IPS DF 6.9 (cell line): ENCODE results near the gene SORCS2.

ENCODE experiments used
- DNase-seq: peaks from one replicate; pipeline ENCODE4 v3.0.0-alpha.2; 2013; ENCODE audit warnings: low read depth, low spot score
- H3K27ac ChIP-seq: one replicate; pipeline ENCODE4 v1.5.1; 2013; ENCODE audit warnings: low read length, control low read depth
- H3K27me3 ChIP-seq: 2 replicates; pipeline ENCODE4 v1.6.1; 2013; ENCODE audit warnings: mild to moderate bottlenecking, low read length; ENCODE audit not compliant: control insufficient read depth, insufficient read depth
- H3K36me3 ChIP-seq: 2 replicates; pipeline ENCODE4 v1.6.1; 2013; ENCODE audit warnings: low read length; ENCODE audit not compliant: control insufficient read depth, insufficient read depth
- H3K4me1 ChIP-seq: 2 replicates; pipeline ENCODE4 v1.6.1; 2013; ENCODE audit warnings: low read length; ENCODE audit not compliant: control insufficient read depth, insufficient read depth
- H3K4me3 ChIP-seq: 2 replicates; pipeline ENCODE4 v1.5.1; 2013; ENCODE audit warnings: mild to moderate bottlenecking, low read length
- H3K9me3 ChIP-seq: 2 replicates; pipeline ENCODE4 v1.6.1; 2013; ENCODE audit warnings: low read length, inconsistent platforms; ENCODE audit not compliant: control insufficient read depth, insufficient read depth
- WGBS: extraction: QIAGEN DNeasy Blood & Tissue Kit; methylation state at CpG from one replicate; pipeline ENCODE4 v1.1.7; 2013; ENCODE audit warnings: mixed read lengths, missing lambda C conversion rate; ENCODE audit not compliant: insufficient read length, insufficient coverage; 5-methylcytosine and 5-hydroxymethylcytosine counted together

Gene SORCS2

GRCh38 chr4:7151668-7152227 is 40.6 kb upstream of the SORCS2 start:
- H3K4me3 ChIP-seq = no peak overlapping the region
- no CpG with 5 or more reads among the region's 13 CpGs for WGBS
- H3K36me3 ChIP-seq = no peaks in the 10 kb centered on the region
- H3K9me3 ChIP-seq = no peaks in the 10 kb centered on the region
- no peaks in the 10 kb centered on the region for H3K27me3 ChIP-seq
- no peak for DNase-seq
- H3K4me1 ChIP-seq = no peaks in the 10 kb centered on the region
- no peak overlapping the region for H3K27ac ChIP-seq

DNA sequence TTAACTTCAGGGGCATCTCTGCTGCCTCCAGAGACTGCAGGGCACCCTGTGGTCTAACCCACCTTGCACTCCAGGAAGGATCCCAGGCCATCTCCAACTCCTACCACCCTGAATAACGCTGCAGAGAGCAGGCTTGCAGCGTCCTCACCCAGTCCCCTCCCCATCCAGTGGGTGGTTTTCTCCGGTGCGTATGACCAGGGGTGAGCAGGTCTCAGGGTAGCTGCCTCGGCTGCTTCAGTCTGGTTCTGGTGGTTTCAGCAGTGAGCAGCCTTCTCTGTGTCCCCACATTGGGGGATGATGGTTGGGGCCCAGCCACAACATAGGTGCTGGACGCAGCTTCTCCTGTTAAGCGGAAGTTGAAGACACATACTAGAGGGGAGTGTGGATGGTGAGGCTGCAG is 38.6 kb upstream of the SORCS2 start:
- DNase-seq = no peak
- no peak overlapping the region for H3K4me3 ChIP-seq
- H3K27me3 ChIP-seq = no peaks in the 10 kb centered on the region
- H3K27ac ChIP-seq = no peak overlapping the region
- WGBS = no CpG with 5 or more reads among the region's 7 CpGs
- H3K9me3 ChIP-seq = no peaks in the 10 kb centered on the region
- H3K4me1 ChIP-seq = no peaks in the 10 kb centered on the region
- no peaks in the 10 kb centered on the region for H3K36me3 ChIP-seq

DNA sequence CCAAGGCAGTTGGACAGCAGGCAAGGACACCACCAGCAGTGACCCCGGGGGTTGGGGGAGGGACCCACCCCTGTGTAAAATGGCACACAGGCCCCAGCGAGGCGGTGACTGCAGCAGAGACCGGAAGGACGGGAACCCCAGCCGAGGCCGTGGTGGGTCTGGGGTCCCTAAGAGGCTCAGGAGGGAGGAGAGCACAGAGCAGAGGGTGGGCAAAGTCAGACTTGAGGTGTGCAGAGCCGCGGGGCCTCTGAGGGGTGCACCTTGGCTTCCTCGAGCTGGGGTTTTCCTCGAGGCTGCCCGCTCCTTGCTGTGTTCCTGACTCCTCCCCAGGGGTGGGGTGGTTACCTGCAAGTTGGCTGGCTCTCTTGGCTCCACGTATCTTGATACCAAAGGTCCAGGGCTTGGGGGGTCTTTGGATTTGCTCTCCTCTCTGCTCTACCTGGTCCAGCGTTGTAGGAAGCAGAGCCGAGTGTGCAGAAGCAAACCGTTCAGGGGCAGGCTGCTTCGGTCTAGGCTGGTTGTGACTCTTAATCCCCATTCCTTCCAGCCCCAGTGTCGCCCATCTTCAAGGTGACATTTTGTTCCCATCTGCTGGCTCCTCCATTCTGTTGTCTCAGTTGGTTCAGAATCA is 37.9 kb upstream of the SORCS2 start:
- Histone ChIP-seq H3K27ac (no peak overlapping the region), H3K4me1 (no peaks in the 10 kb centered on the region), H3K36me3 (no peaks in the 10 kb centered on the region), H3K27me3 (no peaks in the 10 kb centered on the region), H3K9me3 (no peaks in the 10 kb centered on the region), H3K4me3 (no peak overlapping the region)
- whole genome bisulfite sequencing = no CpG with 5 or more reads among the region's 18 CpGs
- DNase-seq = no peak

GRCh38 chr4:7155590-7156071 is 36.7 kb upstream of the SORCS2 start:
- no CpG with 5 or more reads among the region's 19 CpGs for WGBS
- DNase-seq = no peak
- Histone ChIP-seq H3K36me3 (no peaks in the 10 kb centered on the region), H3K4me1 (no peaks in the 10 kb centered on the region), H3K27ac (no peak overlapping the region), H3K9me3 (no peaks in the 10 kb centered on the region), H3K4me3 (no peak overlapping the region), H3K27me3 (no peaks in the 10 kb centered on the region)

GRCh38 chr4:7156328-7156727 is 36.0 kb upstream of the SORCS2 start:
- H3K4me3 ChIP-seq = no peak overlapping the region

GRCh38 chr4:7156761-7157488 is 35.4 kb upstream of the SORCS2 start:
- no peaks in the 10 kb centered on the region for H3K9me3 ChIP-seq
- H3K4me3 ChIP-seq = no peak overlapping the region
- no peaks in the 10 kb centered on the region for H3K27me3 ChIP-seq
- no peak for DNase-seq
- no CpG with 5 or more reads among the region's 12 CpGs for WGBS
- H3K4me1 ChIP-seq = no peaks in the 10 kb centered on the region
- no peak overlapping the region for H3K27ac ChIP-seq
- no peaks in the 10 kb centered on the region for H3K36me3 ChIP-seq

More at GRCh38 chr4:7156328-7156727, 36.0 kb upstream of the SORCS2 start:
- no peak overlapping the region for H3K27ac ChIP-seq
- H3K4me1 ChIP-seq = no peaks in the 10 kb centered on the region
- H3K36me3 ChIP-seq = no peaks in the 10 kb centered on the region
- WGBS = no CpG with 5 or more reads among the region's 12 CpGs
- no peaks in the 10 kb centered on the region for H3K9me3 ChIP-seq
- H3K27me3 ChIP-seq = no peaks in the 10 kb centered on the region
- DNase-seq = no peak

DNA sequence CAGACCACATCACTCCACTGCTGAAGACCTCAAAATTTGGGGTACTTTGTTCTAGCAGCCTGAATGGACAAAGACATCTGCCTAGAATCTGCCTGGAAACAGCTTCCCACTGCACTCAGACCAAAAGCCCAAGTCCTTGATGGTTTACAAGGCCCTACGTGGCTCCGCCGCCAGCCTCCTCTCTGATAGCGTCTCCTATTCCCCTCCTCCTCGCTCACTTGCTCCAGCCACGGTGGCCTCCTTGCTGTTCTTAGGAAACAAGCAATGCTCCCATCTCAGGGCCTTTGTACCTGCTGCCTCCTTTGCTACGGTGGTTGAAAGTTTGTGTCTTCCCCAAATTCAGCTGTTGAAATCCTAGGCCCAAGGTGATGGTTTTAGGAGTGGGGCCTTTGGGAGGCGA is 34.7 kb upstream of the SORCS2 start:
- no peak for DNase-seq
- Histone ChIP-seq H3K36me3 (no peaks in the 10 kb centered on the region), H3K4me1 (no peaks in the 10 kb centered on the region), H3K9me3 (no peaks in the 10 kb centered on the region), H3K27ac (no peak overlapping the region), H3K4me3 (no peak overlapping the region), H3K27me3 (no peaks in the 10 kb centered on the region)
- WGBS = no CpG with 5 or more reads among the region's 8 CpGs

GRCh38 chr4:7158081-7158750 is 34.1 kb upstream of the SORCS2 start:
- WGBS = no CpG with 5 or more reads among the region's 18 CpGs

DNA sequence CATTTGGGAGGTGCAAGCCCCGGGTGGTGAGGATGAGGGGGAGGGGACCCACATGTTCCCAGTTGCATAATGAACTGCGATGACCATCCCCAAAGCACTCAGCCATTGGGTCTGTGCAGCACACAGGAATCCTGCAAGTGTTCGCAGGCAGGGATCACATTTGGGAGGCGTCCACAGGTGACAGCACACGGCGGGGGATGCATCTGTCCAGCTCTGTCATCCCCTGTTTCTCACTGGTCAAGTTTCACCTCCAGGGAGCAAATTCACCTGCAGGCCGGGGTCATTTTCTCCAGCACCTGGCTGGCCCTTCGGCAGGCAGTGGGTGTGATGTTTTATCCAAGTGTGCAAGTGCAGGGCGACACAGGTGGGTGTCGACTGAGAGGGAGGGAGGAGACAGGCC is 33.3 kb upstream of the SORCS2 start:
- Histone ChIP-seq H3K9me3 (no peaks in the 10 kb centered on the region), H3K4me1 (no peaks in the 10 kb centered on the region), H3K4me3 (no peak overlapping the region), H3K36me3 (no peaks in the 10 kb centered on the region), H3K27me3 (no peaks in the 10 kb centered on the region), H3K27ac (no peak overlapping the region)
- no CpG with 5 or more reads among the region's 10 CpGs for WGBS
- DNase-seq = no peak

More at GRCh38 chr4:7158081-7158750, 34.1 kb upstream of the SORCS2 start:
- no peaks in the 10 kb centered on the region for H3K36me3 ChIP-seq
- H3K27ac ChIP-seq = no peak overlapping the region
- H3K9me3 ChIP-seq = no peaks in the 10 kb centered on the region
- H3K4me1 ChIP-seq = no peaks in the 10 kb centered on the region
- no peak overlapping the region for H3K4me3 ChIP-seq
- H3K27me3 ChIP-seq = no peaks in the 10 kb centered on the region
- DNase-seq = no peak

GRCh38 chr4:7159923-7160322 is 32.4 kb upstream of the SORCS2 start:
- no CpG with 5 or more reads among the region's 6 CpGs for WGBS
- Histone ChIP-seq H3K36me3 (no peaks in the 10 kb centered on the region), H3K9me3 (no peaks in the 10 kb centered on the region), H3K27ac (no peak overlapping the region), H3K4me1 (no peaks in the 10 kb centered on the region), H3K4me3 (no peak overlapping the region), H3K27me3 (no peaks in the 10 kb centered on the region)
- DNase-seq = no peak
